Sigmoid colon (tissue), 7 donors: ENCODE measurements around the gene EPHA2. TPM values are rescaled to one million over a fixed set of nuclear protein-coding genes. Genes with fewer than 3 reads are reported as not detected.

ENCODE experiments used
- DNase-seq: peaks from one replicate; pipeline ENCODE4 v3.0.0-alpha.2; 2019
- H3K27ac ChIP-seq, 4 donors: fragments of 200-600 bp; sonication (generic); one replicate each; pipeline ENCODE4 v1.5.1; 2016 to 2019; ENCODE audit warnings: mild to moderate bottlenecking in 1 of 4
- H3K27me3 ChIP-seq, 3 donors: fragments of 200-600 bp; sonication (generic); one replicate each; pipeline ENCODE4 v1.5.1; 2019; ENCODE audit warnings: mild to moderate bottlenecking in 1 of 3
- H3K36me3 ChIP-seq, 4 donors: fragments of 200-600 bp; sonication (generic); one replicate each; pipeline ENCODE4 v1.5.1; 2016 to 2019
- H3K4me1 ChIP-seq, 4 donors: fragments of 200-600 bp; sonication (generic); one replicate each; pipeline ENCODE4 v1.5.1; 2017 to 2019
- H3K4me3 ChIP-seq, 4 donors: fragments of 200-600 bp; sonication (generic); one replicate each; pipeline ENCODE4 v1.5.1; 2017 to 2019; ENCODE audit warnings: mild to moderate bottlenecking in 2 of 4, moderate library complexity in 1 of 4
- H3K9me3 ChIP-seq, 4 donors: fragments of 200-600 bp in 3 of 4; sonication (generic) in 3 of 4; one replicate each; pipeline versions ENCODE4 v1.5.1 to v1.6.1; 2013 to 2019
- EP300 ChIP-seq, 4 donors: sonication (generic); formaldehyde crosslinking; IDR thresholded peaks; one replicate each; pipeline ENCODE4 v1.6.1; 2017; ENCODE audit warnings: antibody characterized with exemption in 4 of 4
- POLR2A ChIP-seq, 2 donors: fragments of 450-650 bp; IDR thresholded peaks; one replicate each; pipeline ENCODE4 v1.6.1; 2016; ENCODE audit warnings: antibody characterized with exemption in 2 of 2, mild to moderate bottlenecking in 2 of 2, moderate library complexity in 2 of 2
- POLR2AphosphoS5 ChIP-seq, 4 donors: sonication (generic); formaldehyde crosslinking; IDR thresholded peaks; one replicate each; pipeline ENCODE4 v1.6.1; 2017; ENCODE audit warnings: antibody characterized with exemption in 4 of 4
- WGBS, 2 donors: extraction: QIAGEN DNeasy Blood & Tissue Kit; methylation state at CpG; one replicate each; pipeline ENCODE4 v1.1.7; 2013; 5-methylcytosine and 5-hydroxymethylcytosine counted together
- intact Hi-C: fragments of 100-400 bp; cut with DNase I; formaldehyde crosslinking; loops from one replicate; pipeline ENCODE4 v1.15.1; 2023
- polyA plus RNA-seq, 3 donors: library from polyadenylated mRNA; stranded (reverse); fragments of 200-250 nt; gene quantifications; one replicate each; pipeline ENCODE4 v1.2.3, GENCODE V29; 2013
- total RNA-seq, 4 donors: library from RNA; depleted of rRNA; stranded (reverse); fragments of >200 nt; gene quantifications; one replicate each; pipeline ENCODE4 v1.1.0, GENCODE V29; 2016
- TF ChIP-seq, protein P1 (sequence below), 4 experiments: fragments of 450-650 bp in 3 of 4; fragments of 200-600 bp in 1 of 4; IDR thresholded peaks; one replicate each; pipeline ENCODE4 v1.5.1; 2016 to 2019; ENCODE audit warnings: antibody characterized with exemption in 4 of 4, mild to moderate bottlenecking in 3 of 4, moderate library complexity in 2 of 4
- donor health status: healthy with polysubstance abuse.
- donor health status: Bipolar disorder and iron deficiency.
- donor health status: healthy.

EPHA2 gene
- total and polyA plus RNA-seq, 7 donors: 3.3 to 24.7 (median 6.0) TPM

DNA sequence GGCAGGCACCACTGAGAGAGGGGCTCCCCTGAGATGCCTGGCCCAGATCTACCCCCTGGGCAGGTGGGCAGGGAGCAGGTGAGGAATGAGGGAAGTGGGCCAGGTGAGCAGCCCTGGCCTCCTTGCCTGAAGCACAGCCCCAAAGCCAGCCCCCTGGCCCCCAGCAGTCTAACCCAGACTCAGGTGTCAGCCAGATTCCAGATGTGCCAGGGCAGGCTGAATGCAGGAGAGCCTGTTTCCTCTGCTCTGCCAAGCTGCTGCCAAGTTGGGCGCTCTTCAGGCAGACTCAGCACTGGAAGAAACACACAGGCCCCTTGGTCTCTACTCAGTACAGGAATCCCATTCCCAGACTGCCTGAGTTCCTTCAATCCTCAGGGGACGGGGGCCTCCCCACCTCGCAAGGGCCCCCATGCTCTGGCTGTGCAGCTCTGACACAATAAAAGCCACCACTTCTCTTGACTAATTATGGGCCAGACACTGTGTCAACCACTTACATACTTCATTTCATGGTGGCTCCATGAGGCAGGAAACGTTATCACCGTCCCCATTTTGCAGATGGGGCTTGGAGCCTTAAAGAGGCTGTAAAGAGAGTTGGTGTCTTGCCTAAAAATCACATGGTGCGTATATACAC, 36.2 kb upstream of the EPHA2 start:
- WGBS, 2 donors: 90 to 91% methylated on average over 6 of the region's 6 CpGs
- DNase-seq: no peak
- Histone ChIP-seq H3K27me3 (no peaks in the 10 kb centered on the region), H3K27ac (no peak overlapping the region), H3K4me3 (no peak overlapping the region), H3K36me3 (no peaks in the 10 kb centered on the region), H3K9me3 (no peaks in the 10 kb centered on the region), H3K4me1 (peaks cover 0 to 6% (median 4%) of the 10 kb centered on the region in 4 donors)
- TF ChIP-seq POLR2A (IDR thresholded peaks at IDR 0.05) (no peak), EP300 (IDR thresholded peaks at IDR 0.05) (no peak), POLR2AphosphoS5 (IDR thresholded peaks at IDR 0.05) (no peak)
- TF ChIP-seq, protein P1, sequence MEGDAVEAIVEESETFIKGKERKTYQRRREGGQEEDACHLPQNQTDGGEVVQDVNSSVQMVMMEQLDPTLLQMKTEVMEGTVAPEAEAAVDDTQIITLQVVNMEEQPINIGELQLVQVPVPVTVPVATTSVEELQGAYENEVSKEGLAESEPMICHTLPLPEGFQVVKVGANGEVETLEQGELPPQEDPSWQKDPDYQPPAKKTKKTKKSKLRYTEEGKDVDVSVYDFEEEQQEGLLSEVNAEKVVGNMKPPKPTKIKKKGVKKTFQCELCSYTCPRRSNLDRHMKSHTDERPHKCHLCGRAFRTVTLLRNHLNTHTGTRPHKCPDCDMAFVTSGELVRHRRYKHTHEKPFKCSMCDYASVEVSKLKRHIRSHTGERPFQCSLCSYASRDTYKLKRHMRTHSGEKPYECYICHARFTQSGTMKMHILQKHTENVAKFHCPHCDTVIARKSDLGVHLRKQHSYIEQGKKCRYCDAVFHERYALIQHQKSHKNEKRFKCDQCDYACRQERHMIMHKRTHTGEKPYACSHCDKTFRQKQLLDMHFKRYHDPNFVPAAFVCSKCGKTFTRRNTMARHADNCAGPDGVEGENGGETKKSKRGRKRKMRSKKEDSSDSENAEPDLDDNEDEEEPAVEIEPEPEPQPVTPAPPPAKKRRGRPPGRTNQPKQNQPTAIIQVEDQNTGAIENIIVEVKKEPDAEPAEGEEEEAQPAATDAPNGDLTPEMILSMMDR (IDR thresholded peaks at IDR 0.05): no peak
- intact Hi-C loops: no loop called here

DNA sequence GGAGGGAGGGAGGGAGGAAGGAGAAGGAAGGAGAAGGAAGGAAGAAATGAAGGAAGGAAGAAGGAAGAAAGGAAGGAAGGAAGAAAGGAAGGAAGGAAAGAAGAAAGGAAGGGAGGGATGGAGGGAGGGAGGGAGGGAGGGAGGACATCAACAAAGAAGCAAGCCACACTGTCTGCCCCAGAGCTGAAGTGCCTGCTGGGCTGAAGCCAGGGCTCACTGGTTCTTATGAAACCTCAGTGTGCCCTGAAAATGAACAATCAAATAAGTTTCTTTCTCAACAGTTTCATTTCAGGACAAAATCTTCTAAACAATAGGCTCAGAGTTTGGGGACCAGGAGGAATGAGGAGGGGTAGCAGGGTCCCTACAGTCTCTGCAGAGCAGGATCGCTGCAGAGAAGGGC, 35.4 kb upstream of the EPHA2 start:
- intact Hi-C loops: no loop called here
- 90 to 96% methylated on average over 1 of the region's 1 CpG for WGBS, 2 donors
- no peak overlapping the region for H3K4me3 ChIP-seq
- no peaks in the 10 kb centered on the region for H3K27me3 ChIP-seq
- no peaks in the 10 kb centered on the region for H3K9me3 ChIP-seq
- no peaks in the 10 kb centered on the region for H3K36me3 ChIP-seq
- DNase-seq: no peak
- peaks cover 0 to 11% (median 4%) of the 10 kb centered on the region in 4 donors for H3K4me1 ChIP-seq
- no peak for TF ChIP-seq EP300 (IDR thresholded peaks at IDR 0.05)
- TF ChIP-seq POLR2AphosphoS5 (IDR thresholded peaks at IDR 0.05): no peak
- TF ChIP-seq POLR2A (IDR thresholded peaks at IDR 0.05): no peak
- TF ChIP-seq, protein P1 (IDR thresholded peaks at IDR 0.05): no peak
- no peak overlapping the region for H3K27ac ChIP-seq

DNA sequence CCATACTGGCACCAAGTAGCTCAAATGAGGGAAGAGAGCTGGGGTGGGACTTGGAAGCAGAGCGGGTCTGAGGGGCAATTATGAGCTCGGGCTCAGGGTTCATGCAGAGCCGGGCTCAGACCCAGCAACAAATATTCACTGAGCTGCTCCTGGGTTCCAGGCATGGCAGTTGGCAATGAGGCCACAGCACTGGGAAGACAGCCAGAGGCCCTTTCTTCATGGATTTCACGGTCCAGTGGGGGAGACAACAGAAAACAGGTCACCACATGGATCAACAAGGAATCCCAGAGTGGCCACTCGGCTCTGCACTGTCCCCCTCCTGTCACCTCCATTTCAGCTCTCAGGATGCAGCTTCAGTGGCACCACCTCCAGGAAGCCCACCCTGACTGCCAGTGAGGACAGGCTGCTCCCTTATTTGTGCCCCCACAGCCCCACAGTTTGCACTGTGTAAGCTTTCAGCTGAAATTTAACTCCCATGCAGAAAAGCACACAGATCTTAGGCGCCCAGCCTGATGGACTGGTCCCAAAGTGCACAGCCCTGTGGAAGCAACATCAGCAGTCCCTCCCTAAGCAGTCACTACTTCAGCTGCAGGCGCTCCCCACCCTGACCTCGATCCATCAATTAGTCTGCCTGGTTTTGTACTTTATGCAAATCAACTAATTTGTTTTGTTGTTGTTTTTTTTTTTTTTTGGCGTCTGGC, 34.2 kb upstream of the EPHA2 start:
- WGBS, 2 donors: 46 to 67% methylated on average over 9 of the region's 9 CpGs
- Histone ChIP-seq H3K9me3 (no peaks in the 10 kb centered on the region), H3K4me3 (no peak overlapping the region), H3K4me1 (peaks cover 0 to 11% (median 4%) of the 10 kb centered on the region in 4 donors), H3K27ac (no peak overlapping the region), H3K27me3 (no peaks in the 10 kb centered on the region), H3K36me3 (no peaks in the 10 kb centered on the region)
- DNase-seq: no peak
- no peak for TF ChIP-seq EP300 (IDR thresholded peaks at IDR 0.05)
- intact Hi-C loops: loop anchor here (5.0 kb wide), 1 partner anchor 52 kb away; no protein-coding TSS in a partner anchor

DNA sequence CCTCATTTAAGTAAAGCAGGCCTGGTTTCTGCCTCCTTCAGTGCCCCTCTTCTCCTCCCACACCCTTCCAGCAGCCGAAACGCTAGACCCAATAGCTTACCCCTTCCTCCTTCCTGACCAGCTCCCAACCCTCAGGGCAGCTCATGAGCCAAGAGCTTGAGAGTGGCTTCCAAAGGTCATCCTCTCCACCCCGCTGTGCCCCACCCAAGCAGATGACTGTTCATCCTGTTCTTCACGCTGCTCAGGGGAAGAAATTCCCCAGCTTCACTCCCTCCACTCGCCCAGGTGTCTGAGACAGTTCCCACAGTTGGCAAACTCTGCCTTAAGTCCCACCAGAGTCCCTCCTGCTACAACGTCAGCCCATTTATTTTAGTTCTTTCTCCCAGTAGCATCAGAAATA, 33.1 kb upstream of the EPHA2 start:
- H3K27ac ChIP-seq: no peak overlapping the region
- H3K4me1 ChIP-seq: peaks cover 0 to 11% (median 4%) of the 10 kb centered on the region in 4 donors
- H3K9me3 ChIP-seq: no peaks in the 10 kb centered on the region
- DNase-seq: no peak
- H3K36me3 ChIP-seq: no peaks in the 10 kb centered on the region
- intact Hi-C loops: loop anchor here (5.0 kb wide), 1 partner anchor 53 kb away; no protein-coding TSS in a partner anchor
- H3K4me3 ChIP-seq: no peak overlapping the region
- H3K27me3 ChIP-seq: no peaks in the 10 kb centered on the region
- TF ChIP-seq, protein P1 (IDR thresholded peaks at IDR 0.05): no peak
- TF ChIP-seq EP300 (IDR thresholded peaks at IDR 0.05): no peak
- TF ChIP-seq POLR2AphosphoS5 (IDR thresholded peaks at IDR 0.05): no peak
- no peak for TF ChIP-seq POLR2A (IDR thresholded peaks at IDR 0.05)
- WGBS, 2 donors: 9 to 43% methylated on average over 6 of the region's 6 CpGs

DNA sequence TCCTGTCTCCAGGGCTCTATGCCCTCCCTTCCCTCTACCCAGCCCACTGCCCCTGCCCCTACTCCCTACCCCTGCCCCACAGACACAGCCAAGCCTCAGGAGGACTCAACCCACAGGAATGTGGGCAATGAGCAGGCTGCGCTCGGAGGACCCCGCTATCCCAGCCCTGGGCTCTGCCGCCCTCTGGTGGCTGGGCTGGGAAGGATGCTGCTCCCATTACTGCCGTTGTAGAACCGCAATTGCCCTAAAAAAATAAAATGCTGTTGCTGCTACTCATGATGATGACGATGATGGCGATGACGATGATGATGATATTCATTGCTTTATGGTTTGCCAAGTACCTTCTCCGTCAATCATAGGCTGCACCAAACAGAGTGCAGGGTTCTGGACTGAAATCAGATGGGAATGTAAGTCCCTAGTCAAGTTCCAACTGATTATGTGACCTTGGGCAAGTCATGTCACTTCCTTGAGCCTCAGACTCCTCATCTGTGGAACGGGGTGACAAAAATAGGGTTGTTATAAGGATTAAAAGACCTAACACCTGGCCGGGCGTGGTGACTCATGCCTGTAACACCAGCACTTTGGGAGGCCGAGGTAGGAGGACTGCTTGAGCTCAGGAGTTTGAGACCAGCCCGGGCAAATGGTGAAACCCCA, 32.0 kb upstream of the EPHA2 start:
- Histone ChIP-seq H3K4me1 (peaks cover 0 to 14% (median 6%) of the 10 kb centered on the region in 4 donors), H3K36me3 (no peaks in the 10 kb centered on the region), H3K9me3 (no peaks in the 10 kb centered on the region), H3K4me3 (no peak overlapping the region), H3K27me3 (no peaks in the 10 kb centered on the region), H3K27ac (peak overlapping the region in 1 of 4 donors; percentile 21)
- intact Hi-C loops: loop anchor here (1.0 to 5.0 kb wide), 2 partner anchors 54 to 109 kb away; no protein-coding TSS in a partner anchor
- DNase-seq: peak; percentile 86
- 10 to 23% methylated on average over 15 of the region's 15 CpGs for WGBS, 2 donors
- no peak for TF ChIP-seq POLR2AphosphoS5 (IDR thresholded peaks at IDR 0.05)
- no peak for TF ChIP-seq EP300 (IDR thresholded peaks at IDR 0.05)
- TF ChIP-seq POLR2A (IDR thresholded peaks at IDR 0.05): no peak
- TF ChIP-seq, protein P1 (IDR thresholded peaks at IDR 0.05): peak; percentile 92 to 99 (median 97)
